ENCODE measurements around the gene ZNF197. TPM values are rescaled to one million over a fixed set of nuclear protein-coding genes. Genes with fewer than 3 reads are reported as not detected.

ZNF197 gene
- total and polyA plus RNA-seq, 10 of the 15 experiments (the other 5 are each of a cell fraction or from before 2014, with no cell fraction given) = 3.2 to 16.6 (median 9.7) TPM

GRCh38 chr3:44659015-44659414 is 34.2 kb downstream of the ZNF197 start:
- Histone ChIP-seq H3K79me2 (ENCODE audit: control insufficient read depth, insufficient read depth, low read length) (no peaks in the 10 kb centered on the region), H2AFZ (ENCODE audit: control insufficient read depth, low read depth, low read length) (no peak overlapping the region), H3K27me3 (replicated peaks in 1 of 2; ENCODE audit: control insufficient read depth in 2 of 2, insufficient read depth in 2 of 2, low read length in 1 of 2) (no peaks in the 10 kb centered on the region), H3K4me3 (no peak overlapping the region), H3K4me2 (ENCODE audit: control insufficient read depth, insufficient read depth) (no peak overlapping the region), H3K9ac (ENCODE audit: control insufficient read depth, insufficient read depth, low read length) (no peak overlapping the region), H3K27ac (ENCODE audit: control insufficient read depth, insufficient read depth) (no peak overlapping the region), H4K20me1 (ENCODE audit: control insufficient read depth, insufficient read depth) (no peaks in the 10 kb centered on the region), H3K36me3 (ENCODE audit: control insufficient read depth in 2 of 2, insufficient read depth in 2 of 2, low read length in 1 of 2) (peaks cover 15 to 35% of the 10 kb centered on the region in 2 experiments), H3K4me1 (ENCODE audit: control insufficient read depth, insufficient read depth, low read length) (no peaks in the 10 kb centered on the region), H3K9me3 (replicated peaks; ENCODE audit: control insufficient read depth, insufficient read depth, low read length) (peaks cover 39% of the 10 kb centered on the region)
- RAD21 ChIA-PET (ENCODE audit: unreplicated experiment) = no interaction called here
- BruUV-seq (replicated peaks) = no TSS peak
- WGBS (ENCODE audit: insufficient coverage, insufficient replicate concordance, low lambda C conversion rate, missing lambda C conversion rate) = 86% methylated on average over 7 of the region's 7 CpGs
- in situ Hi-C loops (cut with MboI) (no loop called here), intact Hi-C loops (cut with micrococcal nuclease; ENCODE audit: unreplicated experiment) (no loop called here)
- SMC1A ChIA-PET (ENCODE audit: uncharacterized antibody, unreplicated experiment) = no interaction called here
- no peak for TF ChIP-seq POLR2AphosphoS5 (IDR thresholded peaks at IDR 0.05; ENCODE audit: low read length)
- TF ChIP-seq HDAC6 (IDR thresholded peaks at IDR 0.05; ENCODE audit: unreplicated experiment) = no peak
- no peak for TF ChIP-seq RCOR1 (conservative IDR thresholded peaks at IDR 0.05; ENCODE audit: low read depth, low read length)
- TF ChIP-seq POLR2A (IDR thresholded peaks at IDR 0.05; ENCODE audit: low read depth, low read length) = no peak
- TF ChIP-seq TCF3 (IDR thresholded peaks at IDR 0.05; ENCODE audit: borderline replicate concordance, insufficient read depth, low read depth, low read length) = no peak
- TF ChIP-seq YBX1 (IDR thresholded peaks at IDR 0.05) = no peak
- TF ChIP-seq ZNF687 (IDR thresholded peaks at IDR 0.05) = no peak
- TF ChIP-seq CHD1 (IDR thresholded peaks at IDR 0.05; ENCODE audit: low read depth, low read length) = no peak
- no peak for TF ChIP-seq USF1 (IDR thresholded peaks at IDR 0.05; ENCODE audit: borderline replicate concordance, extremely low read length, insufficient read depth, low read depth, low read length)
- TF ChIP-seq NR2F1 (conservative IDR thresholded peaks at IDR 0.05) = no peak
- TF ChIP-seq ZNF384 (IDR thresholded peaks at IDR 0.05; ENCODE audit: borderline replicate concordance, low read depth, low read length) = no peak
- no peak for TF ChIP-seq NBN (IDR thresholded peaks at IDR 0.05)
- TF ChIP-seq ZNF207 (IDR thresholded peaks at IDR 0.05; ENCODE audit: borderline replicate concordance) = no peak
- FAIRE-seq = no peak
- no peak for DNase-seq (ENCODE audit: low read depth, low spot score)
- no peak for ATAC-seq
- CTCF ChIA-PET = interaction anchor here (1.1 kb wide), 1 partner anchor 229 kb away, joined by 3 read pairs; no protein-coding TSS in a partner anchor
- POLR2A ChIA-PET = no interaction called here

Data from GM12878 (cell line).